ENCODE results near the gene AIF1L.
"Not testable (repeated sequence)": the region's sequence is repeated elsewhere in the genome, so short reads cannot be mapped to it uniquely, and the experiment has no call there.

Gene AIF1L

DNA sequence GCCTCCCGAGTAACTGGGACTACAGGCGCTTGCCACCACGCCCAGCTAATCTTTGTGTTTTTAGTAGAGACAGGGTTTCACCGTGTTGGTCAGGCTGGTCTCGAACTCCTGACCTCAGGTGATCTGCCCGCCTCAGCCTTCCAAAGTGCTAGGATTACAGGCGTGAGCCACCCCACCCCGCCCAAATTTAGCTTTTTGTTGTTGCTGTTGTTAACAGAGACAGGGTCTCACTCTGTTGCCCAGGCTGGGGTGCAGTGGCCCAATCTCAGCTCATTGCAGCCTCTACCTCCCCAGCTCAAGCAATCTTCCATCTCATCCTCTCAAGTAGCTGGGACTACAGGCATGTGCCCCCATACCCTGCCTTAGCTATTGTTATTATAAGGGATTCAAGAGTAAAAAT, 3.5 kb downstream of the AIF1L start:
- not testable (repeated sequence) for DNase-seq

DNA sequence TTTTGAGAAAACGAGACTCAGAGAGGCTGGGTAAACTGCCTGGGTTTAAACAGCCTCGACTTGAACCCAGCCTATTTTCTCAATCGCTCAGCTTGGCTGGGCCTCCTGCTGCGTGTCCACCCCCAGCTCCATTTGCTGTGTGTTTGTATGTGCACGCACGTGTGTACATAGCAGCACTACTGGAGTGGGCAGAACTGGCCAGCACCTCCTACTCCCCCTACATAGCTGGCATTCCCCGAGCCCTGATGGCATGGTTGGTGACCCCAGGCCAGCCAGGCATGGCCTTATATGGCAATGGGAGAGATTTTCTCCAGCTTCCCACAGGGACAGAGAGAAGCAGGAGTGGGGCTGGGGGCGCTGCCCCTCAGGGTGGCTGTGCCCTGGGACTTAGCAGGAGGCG, 4.1 kb downstream of the AIF1L start:
- DNase-seq: no peak

DNA sequence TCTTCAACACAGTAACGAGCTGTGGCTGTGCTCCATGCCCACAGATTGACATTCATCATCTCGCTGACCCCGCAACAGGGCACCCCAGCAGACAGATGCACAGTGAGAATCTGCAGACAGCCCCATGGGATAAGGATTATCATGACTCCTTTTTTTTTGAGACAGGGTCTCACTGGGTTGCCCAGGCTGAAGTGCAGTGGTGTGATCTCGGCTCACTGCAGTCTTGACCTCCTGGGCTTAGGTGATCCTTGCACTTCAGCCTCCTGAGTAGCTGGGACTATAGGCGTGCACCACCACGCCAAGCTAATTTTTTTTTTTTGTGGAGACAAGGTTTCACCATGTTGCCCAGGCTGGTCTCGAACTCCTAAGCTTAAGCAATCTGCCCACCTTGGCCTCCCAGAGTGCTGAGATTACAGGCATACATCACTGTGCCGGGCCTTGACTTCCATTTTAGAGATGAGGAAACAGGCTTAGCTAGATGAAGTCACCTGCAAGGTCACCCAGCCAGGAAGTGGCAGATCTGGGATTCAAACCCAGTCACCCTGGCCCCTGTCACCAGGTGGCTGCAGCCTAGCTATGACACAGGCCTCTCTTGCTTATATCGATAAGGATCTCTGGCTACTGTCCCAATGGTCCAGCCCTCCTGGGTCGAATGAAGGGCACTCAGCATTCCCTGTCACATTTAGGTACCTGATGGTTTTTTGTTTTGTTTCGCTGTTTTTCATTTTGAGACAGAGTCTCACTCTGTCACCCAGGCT, 5.1 kb downstream of the AIF1L start:
- DNase-seq: no peak

DNA sequence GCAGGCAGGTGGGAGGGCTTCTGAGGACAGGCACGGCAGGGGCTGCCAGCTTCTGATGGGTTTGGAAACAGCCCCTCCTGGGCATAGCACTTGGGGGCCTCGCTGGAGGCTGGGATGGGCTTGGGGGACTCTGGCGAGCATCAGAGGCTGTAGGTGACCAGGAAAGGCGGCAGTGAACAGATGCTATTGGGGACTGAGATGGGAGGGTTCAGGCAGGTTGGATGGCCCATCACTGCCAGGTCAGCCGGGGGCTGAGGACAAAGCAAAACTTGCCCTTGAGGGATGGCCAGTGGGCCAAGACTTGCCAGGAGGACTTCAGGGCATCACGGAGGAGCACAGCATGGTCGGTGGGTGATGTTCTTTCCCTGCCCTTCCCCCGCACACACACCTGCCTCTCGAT, 6.7 kb downstream of the AIF1L start:
- DNase-seq: no peak

DNA sequence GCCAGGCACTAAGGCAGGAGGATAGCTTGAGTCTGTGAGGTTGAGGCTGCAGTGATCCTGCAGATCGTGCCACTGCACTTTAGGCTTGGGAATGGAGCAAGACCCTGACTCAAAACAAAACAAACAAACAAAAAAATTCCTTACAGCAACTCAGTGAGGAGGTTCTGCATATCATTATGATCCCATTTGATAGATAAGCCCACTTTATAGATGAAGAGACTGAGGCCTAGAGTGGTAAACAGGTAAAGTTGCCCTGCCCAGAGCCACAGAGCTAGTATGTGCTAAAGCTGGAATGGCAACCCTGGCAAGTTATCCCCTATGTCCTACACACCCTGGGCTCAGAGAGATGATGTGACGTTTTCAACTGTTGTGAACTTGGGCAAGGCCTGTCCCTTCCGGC, 7.2 kb downstream of the AIF1L start:
- no peak for DNase-seq

DNA sequence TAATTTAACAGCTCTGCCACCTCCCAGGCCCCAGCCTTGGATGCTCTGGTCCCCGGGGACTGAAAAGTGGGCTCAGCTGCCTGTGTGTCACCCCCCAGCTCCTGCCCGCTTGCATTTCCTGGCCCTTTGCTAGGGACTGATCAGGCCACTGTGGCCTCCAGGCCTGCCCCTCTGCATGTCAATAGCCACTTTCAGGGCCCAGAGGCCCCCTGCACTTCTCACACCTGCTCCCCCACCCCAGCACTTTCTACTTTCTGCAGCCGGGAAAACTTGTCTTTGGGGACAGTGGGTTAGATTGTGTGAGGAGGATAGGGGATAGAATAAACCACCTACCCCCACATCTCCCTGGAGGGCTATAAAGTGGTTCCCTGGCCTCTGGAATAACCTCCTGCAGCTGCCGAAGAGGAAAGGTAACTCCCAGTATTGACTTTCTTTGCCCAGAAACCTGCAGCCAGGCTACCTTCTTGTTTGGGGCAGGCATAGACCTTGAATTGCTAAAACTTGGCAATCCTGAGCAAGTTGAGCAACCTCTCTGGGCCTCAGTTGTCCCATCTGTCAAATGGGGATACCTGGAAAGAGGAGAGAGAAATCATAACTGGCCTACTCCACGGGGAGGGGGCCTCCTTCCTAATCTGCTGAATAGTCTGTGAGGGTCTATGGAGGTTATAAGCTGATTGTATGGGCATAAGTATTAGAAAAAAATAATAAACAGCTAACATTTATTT, 7.8 kb downstream of the AIF1L start:
- DNase-seq: no peak

DNA sequence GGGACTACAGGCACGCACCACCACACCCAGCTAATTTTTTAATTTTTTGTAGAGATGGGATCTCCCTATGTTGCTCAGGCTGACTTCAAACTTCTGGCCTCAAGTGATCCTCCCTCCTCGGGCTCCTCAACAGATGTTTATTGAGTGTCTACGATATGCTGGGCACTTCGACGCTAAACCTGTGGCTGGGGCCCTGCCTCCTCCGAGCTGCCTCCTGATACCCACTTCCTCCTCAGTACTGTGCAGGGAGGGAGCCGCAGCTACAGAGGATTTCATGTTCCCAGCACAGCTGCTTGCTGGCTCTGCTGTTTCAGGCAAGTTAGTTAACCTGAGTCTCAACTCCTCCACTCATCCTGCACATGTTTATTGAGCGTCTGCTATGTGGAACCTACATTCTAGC, 9.6 kb downstream of the AIF1L start:
- no peak for DNase-seq

DNA sequence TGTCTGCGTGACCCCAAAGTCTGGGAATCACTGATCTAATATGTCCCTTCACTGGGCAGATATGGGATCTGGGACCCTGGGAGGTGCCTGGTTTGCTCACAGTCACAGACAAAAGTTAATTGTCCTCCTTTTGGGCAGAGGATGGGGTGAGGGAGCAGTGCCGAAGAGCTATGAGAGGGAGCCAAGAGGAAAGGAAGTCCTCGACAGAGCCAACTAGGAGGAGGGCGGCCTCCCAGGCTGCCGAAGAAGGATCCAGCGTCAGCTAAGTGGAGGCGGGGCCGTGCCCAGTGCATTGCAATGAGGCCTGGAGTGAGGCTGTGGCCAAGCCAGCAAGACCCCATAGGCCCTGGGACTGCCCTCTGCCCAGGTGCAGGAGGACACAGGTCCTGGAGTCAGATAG, 11.4 kb downstream of the AIF1L start:
- no peak for DNase-seq

DNA sequence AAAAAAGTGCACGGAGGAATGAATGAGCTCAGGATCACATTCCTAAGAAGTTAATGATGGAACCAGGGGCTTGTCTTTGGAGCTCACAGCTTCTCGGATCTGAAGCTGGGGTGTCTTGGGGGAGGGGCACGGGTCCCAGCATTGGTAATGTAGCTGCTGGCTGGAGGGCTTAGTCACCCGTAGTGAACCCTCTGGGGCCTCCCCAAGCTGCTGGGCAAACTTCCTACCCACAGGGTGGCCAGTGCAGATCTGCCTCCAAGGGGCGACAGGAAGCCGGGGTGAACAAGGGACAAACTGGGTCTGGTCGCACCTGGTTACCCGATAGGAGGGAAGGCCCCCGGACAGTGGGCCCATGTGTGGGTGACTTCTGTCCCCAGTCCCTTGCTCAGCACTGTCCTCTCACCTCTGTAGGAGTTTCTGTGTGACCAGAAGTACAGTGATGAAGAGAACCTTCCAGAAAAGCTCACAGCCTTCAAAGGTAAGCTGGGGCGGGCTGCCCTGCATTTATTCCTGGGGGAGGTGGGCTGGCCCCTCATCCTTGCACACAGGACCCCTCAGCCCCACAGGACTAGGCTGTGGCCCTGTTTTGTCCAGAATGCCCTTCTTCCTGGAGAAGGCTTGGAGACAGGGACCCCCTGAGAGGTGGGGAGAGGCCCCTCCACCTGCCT, 15.0 kb downstream of the AIF1L start:
- DNase-seq: no peak

DNA sequence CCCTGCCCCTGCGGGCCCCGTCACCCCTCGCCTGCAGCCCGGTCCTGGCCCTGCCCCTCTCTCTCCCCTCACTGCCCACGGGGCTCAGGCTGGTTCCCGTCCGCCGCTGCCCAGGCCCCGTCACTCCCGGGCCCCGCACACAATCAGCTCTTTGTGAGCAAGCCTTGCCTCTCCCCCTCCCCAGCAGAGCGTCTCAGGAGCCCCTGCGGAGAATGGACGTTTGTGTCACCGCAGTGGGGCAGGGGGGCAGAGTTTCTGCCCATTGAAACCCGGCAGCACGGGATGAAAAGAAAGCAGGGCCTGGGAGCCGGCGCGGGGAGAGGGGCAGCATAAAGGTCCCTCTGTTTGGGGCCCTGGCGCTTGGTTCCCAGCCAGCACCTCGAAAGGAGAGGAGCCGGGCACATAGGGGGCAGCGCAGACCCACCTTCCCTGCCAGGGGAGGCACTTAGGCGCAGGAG, 15.6 kb downstream of the AIF1L start:
- DNase-seq: no peak

DNA sequence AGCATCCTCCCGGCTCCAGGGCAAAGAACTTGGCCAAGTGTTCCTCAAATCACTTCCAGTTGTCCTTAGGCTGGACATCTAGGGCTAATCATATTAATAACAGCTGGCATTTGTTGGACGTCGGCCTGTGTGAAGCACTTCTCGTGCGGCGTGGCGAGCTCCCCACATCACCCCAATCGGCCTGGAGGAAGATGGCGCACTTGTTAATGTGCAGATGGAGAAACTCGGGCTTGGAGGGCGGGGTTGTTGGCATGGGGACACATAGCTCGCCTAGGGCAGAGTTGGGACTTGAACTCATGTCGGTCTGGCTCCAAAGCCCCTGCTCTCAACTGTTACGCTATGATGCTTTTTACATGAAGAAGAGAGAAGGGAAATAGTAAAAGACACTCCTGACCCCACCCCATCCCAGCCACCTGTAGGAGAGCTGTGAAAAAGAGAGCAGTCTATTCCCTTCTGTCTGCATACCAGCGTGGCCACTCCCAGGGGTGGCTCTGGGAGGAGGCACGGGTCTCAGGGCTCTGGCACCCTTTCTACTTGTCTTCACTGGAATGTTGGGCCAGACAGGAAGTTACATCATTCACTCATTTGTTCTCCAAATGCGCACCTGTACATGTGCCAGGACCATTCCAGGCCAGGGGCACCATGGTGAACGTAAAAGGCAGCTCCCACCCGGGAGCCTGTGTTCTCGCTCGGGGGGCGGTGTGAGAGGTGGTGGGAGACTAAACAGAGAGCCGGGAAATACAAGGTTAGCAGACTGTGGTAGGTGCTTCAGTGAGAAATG, 16.2 kb downstream of the AIF1L start:
- DNase-seq: no peak

DNA sequence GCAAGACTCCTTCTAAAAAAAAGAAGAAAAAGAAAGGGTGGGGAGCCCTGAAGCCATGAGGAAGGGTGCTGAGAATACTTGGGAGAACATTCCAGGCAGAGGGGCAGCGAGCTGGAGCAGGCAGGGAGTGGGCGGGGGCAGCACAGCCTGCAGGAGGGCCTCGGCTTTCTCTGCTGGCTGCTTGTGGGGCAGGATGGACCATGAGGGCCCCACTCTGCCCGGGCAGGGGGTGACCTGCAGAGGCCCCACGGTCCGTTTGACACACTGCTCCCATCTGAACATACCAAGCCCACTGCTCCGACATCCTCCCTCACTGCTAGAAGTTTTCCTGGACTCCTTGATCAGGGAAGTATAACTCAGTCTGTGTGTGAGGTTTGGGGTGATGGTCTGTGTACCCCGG, 17.3 kb downstream of the AIF1L start:
- DNase-seq: no peak

DNA sequence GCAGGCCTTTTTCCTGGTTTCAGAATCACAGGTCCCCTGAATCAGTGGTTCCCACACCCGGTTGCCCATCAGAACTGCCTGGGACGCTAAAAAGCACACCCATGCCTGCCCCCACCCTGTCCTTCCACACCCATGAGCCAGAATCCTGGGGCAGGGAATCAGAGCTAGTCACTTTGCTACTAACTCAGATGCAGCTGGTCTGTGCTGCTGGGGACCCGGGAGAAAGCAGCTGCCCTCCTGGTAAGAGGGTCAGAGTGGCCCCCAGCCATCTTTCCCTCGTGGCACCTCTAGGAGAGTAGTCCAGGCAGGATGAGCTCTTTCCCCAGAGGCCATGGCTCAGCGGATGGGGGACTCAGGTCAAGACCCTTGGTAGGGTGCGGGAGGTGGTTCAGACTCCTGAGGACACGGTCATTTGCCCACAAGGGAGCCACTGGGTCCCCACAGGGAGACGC, 17.8 kb downstream of the AIF1L start:
- no peak for DNase-seq

DNA sequence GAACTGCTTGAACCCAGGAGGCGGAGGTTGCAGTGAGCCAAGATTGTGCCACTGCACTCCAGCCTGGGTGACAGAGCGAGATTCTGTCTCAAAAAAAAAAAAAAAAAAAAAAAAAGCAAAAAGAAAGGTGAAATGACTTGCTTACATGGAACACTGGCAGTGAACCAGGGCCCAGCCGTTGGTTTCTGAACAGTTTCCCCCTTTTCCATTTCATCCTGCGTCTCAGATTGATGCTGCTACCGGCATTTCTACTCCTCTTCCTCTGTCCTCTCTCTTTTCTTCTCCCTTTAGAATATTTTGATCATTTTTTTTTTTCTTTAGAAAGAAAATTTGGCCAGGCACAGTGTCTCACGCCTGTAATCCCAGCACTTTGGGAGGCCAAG, 19.0 kb downstream of the AIF1L start:
- DNase-seq: not testable (repeated sequence)

DNA sequence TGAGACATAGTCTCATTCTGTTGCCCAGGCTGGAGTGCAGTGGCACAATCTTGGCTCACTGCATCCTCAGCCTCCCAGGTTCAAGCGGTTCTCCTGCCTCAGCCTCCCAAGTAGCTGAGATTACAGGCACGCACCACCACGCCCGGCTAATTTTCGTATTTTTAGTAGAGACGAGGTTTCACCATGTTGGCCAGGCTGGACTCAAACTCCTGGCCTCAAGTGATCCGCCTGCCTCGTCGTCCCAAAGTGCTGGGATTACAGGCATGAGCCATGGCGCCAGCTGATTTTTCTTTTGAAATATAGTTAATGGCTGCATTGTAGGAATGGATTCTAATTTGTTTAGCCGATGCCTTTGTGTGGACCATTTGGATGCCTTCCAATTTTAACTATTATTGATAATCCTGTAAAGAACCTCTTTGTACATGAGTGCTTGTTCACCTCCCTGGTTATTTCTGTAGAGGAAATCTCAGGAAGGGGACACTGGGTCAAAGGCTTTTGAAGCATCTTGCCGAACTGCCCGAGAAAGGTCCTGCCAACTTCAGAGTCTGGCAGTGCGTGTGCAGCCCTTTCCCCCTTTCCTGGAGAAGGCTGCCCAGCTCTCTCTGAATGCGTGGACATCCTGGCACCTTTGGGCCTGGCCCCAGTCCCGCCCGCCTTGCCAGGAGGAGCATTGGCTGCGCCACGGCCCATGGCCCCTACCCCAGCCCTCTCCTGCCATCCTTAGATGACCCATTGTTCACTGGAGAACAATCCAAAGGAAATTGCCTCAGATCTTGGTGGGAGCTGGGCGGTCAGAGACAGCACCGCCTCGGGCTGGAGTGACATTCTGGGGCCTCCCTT, 20.2 kb downstream of the AIF1L start:
- no peak for DNase-seq

DNA sequence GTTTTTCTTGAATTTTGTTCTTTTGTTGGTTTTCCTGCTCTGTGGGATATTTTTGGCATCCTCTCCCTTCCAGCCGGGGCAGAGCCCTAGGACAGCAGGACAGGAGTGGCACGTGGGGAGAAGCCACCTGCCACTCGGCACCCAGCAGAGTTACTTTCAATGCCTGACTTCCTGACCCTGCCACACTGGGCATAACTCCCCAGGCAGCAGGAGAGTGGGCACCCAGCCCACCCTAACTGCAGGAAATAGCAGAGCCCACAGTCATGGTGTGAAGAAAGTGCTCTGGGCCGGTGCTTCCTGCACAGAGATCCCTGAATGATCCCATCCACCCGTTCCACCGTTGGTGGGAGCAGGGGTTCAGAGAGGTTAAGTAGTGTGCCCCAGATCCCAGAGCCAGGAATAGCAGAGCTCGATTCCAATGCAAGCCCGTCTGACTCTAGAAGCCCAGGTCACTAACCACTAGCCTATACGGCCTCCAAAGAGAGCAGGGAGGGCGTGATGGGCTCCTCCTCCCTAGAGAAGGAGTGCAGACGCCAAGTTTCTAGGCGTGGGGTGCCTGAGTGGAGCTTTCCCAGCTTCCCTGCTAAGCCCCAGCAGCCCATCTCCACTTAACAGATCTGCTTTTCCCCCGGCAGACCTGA, 20.9 kb downstream of the AIF1L start:
- no peak for DNase-seq

DNA sequence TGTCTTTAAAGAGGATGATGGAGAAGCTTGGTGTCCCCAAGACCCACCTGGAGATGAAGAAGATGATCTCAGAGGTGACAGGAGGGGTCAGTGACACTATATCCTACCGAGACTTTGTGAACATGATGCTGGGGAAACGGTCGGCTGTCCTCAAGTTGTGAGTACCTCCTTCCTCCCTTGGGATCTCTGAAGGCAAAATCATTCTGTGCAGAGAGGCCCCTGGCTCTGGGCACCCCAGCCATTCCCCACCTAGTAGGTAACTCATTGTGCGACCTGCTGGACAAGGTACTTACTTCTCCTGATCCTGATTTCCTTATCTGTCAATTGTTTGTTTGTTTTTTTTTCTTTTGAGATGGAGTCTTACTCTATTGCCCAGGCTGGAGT, 21.4 kb downstream of the AIF1L start:
- DNase-seq: no peak

DNA sequence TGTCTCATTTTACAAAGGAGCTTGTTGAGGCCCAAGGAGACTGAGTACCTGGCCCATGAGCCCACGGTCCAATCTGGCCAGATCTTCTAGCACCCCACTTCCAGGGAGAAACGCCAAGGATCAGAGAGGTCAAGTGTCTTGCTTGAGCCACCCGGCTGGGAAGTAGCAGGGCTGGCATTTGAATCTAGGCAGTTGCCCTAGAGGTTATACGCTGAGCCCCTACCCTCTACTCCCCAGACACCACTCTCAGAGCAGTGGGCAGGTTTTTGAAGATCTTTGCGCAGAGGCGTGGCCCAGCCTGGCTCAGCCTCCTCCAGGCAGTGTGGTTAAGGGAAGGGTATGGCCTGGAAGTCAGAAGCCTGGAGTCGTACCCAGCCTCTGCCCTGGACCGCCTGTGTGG, 23.3 kb downstream of the AIF1L start:
- no peak for DNase-seq

DNA sequence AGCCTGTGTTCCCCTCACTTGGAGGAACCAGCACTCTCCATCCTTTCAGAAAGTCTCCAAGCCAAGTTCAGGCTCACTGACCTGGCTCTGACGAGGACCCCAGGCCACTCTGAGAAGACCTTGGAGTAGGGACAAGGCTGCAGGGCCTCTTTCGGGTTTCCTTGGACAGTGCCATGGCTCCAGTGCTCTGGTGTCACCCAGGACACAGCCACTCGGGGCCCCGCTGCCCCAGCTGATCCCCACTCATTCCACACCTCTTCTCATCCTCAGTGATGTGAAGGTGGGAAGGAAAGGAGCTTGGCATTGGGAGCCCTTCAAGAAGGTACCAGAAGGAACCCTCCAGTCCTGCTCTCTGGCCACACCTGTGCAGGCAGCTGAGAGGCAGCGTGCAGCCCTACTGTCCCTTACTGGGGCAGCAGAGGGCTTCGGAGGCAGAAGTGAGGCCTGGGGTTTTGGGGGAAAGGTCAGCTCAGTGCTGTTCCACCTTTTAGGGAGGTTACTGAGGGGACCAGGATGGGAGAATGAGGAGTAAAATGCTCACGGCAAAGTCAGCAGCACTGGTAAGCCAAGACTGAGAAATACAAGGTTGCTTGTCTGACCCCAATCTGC, 24.4 kb downstream of the AIF1L start:
- DNase-seq: no peak

DNA sequence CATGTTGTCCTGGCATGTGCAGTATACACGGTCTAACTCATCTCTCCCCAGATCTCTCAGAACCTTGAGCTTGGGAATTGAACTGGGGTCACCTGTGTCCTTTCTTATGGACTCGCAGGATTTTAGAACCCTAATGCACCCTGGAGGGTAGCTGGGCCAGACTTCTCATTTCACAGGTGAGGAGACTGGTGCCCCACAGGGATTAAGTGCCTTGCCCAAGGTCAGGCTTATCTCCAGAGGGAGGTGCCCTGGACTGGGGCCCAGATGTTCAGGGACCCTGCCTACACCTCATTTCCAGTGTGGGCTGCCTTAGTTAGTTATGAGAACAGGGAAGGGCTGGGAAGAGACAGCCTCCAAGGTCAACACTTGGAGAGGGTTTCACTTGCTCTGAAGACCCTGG, 25.0 kb downstream of the AIF1L start:
- no peak for DNase-seq

DNA sequence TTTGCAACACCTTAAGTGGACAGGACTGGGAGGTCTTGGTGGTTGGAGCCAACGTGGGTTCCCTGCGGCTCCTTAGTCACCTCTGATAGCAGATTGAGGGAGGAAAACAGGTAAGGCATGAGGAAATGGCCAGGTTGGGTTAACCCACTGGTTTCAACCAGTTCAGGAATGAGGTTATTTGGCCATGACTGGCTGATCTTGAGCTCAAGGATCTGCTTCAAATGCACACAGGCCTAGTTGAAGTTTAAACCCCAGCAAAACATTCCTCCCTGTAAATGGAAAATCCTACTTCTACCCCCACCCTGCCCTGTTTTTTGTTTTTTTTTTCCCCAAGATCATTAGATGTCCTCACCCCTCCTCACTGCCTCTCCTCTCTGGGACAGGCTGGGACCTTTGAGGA, 25.8 kb downstream of the AIF1L start:
- no peak for DNase-seq

DNA sequence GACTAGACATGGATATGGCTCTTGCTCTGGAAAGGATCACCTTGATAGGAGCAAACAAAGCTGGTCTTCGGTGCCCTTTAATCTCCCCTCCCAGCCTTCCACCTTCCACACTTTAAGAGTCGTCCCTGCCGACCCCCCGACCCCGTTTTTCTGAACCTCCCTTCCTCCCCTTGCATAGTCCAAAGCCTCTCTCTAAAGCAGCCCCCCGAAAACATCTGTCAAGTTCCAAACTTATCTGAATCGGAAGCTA, 28.6 kb downstream of the AIF1L start:
- no peak for DNase-seq
